Activated effector memory CD4-positive, alpha-beta T cell treated with anti-CD3 and anti-CD28 coated beads, Interleukin-2, amount 50 U/mL, for 16 hours (primary cell): Measurements from ENCODE around the gene MYO9A.
A peak's percentile ranks its signal among the peaks of the same experiment; 100 is the strongest.

Experiments used
- DNase-seq: peaks from one replicate; pipeline ENCODE4 v3.0.0-alpha.2; 2020

MYO9A gene

DNA sequence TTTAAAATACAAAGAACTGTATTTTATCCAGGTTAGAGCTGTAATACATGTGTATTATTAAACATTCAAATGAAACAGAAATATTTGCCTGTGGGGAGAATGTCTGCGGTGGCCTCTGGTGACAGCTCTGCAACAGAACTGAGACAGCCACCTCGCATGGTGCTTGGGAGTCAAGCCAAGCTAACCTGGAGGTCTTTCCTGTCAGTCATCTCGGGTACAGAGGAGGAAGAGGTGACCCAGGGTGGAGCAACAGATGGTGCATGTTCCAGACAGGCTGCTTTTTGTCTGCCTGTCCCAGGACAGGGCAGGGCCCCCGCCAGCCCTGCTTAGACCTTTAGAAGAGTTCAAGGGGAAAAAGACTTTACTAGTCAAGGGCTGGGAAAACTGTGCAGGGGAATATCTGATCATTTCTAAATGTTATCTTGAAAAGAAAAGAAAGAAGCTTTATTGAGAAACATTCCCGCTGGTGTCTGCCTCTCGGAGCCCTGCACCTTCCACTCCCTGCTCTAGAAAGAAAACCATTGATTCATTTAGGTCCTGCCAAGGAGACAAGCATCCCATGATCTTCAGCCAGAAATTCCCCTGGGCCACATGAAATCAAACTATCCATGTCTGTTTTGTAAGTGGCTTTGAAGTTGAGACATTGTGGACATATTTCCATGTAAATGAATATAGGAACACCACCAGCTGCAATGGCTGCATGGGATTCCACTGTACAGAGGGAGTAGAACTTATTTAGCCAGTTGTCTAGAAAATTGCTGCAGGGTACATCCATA is 313.1 kb downstream of the MYO9A start:
- no peak for DNase-seq

- no peak for DNase-seq
Measured at GRCh38 chr15:71804226-71804625, 313.7 kb downstream of the MYO9A start.

GRCh38 chr15:71802770-71803169 is 315.2 kb downstream of the MYO9A start:
- no peak for DNase-seq

DNA sequence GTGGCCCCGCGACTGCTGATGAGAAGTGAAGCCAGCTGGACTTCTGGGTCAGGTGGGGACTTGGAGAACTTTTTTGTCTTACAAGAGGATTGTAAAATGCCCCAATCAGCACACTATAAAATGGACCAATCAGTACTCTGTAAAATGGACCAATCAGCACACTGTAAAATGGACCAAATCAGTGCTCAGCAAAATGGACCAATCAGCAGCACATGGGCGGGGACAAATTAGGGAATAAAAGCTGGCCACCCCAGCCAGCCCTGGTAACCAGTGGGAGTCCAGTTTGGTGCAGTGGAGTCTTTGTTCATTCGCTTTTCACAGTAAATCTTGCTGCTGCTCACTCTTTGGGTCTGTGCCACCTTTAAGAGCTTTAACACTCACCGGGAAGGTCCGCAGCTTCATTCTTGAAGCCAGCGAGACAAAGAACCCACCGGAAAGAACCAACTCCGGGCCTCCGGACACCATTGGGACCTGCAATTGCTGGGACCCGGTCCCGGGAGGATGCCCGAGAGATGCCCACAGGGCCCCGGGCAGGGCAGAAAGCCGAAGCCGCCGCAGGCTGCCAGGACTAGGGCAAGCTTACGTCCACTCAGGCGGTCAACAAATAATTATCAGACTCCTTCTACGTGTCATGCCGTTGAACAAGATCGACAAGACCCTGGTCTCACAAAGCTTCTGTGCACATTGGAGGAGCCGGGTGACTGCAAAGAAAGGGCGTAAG is 315.9 kb downstream of the MYO9A start:
- no peak for DNase-seq

DNA sequence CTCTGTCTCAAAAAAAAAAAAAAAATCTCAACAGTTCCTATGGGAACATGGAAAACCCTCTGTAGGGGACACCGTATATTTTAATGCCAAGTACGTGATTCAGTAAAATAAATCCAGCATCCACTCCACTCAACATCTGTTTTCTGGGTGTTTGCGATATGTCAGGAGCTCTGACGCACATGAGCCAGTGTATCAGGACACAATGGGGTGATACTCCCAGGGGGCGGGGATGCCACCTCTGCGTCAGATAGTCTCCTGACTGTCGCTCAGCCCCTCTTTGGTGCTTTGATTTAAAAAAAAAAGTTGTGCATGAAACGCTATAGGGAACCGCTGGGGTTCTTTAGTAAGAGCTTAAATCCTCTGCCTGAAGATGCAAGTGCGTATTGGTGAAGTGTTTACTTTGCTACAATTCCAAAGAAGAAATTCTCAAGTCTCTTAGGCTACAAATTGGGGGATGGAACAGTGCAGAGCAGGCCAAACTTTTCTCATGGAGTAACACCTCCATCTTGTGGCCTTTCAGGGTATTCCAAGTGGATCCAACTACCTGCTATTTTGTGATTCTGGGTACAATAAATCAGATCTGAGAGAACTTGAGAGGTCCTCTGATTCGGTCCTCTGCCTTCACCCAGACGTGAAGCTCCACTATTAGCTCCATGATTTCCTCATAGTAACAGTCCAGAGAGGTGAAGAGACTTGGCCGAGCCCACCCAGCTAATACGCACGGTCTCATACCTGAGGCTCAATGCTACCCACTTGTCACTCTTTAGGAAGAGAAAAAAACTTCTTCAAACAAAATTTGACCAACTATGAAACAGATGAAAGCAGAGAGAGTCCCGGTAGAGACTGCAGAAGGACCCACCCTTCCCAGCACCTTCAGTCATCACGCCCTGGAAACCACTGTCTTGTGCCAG is 316.9 kb downstream of the MYO9A start:
- no peak for DNase-seq

GRCh38 chr15:71800190-71800589 is 317.8 kb downstream of the MYO9A start:
- DNase-seq: no peak

- no peak for DNase-seq
Measured at GRCh38 chr15:71798641-71799040, 319.3 kb downstream of the MYO9A start.

DNA sequence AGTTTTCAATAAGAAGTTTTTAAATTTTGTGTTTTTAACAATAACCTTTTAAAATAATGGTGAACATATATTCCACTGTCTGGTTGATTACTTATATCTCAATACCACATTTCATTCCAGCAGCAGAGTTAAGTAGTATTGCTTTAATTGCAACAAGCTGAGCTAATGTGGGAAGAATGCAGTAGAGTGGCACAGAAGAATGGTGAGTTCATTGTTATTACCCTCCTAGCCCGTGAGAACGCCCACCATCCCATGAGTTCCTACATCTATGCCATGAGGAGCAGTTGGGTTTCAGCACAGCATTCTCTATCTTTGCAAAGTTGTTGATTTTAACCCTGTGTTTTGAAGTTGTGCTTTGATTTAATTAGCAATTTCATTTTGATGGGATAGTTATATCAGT is 325.4 kb downstream of the MYO9A start:
- DNase-seq: no peak

DNA sequence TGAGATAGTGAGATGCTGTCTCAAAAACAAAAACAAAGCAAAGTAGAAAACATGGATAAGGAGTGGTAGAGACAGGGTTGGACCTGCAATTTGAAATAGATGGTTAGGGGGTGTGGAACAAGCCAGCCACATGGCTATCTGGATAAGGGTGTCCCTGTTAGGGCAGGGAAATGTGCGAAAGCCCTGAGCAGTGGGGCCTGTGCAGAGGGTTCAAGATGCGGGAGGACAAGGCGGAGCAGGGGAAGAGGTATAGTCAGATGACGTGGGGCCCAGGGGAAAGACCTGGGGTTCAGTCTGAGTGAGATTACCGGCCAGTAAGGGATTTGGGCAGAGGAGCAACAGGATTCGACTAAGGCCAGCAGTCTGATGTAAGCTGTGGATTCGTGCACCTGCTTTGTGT is 326.0 kb downstream of the MYO9A start:
- no peak for DNase-seq

- DNase-seq: no peak
Measured at GRCh38 chr15:71790081-71790480, 327.9 kb downstream of the MYO9A start.

DNA sequence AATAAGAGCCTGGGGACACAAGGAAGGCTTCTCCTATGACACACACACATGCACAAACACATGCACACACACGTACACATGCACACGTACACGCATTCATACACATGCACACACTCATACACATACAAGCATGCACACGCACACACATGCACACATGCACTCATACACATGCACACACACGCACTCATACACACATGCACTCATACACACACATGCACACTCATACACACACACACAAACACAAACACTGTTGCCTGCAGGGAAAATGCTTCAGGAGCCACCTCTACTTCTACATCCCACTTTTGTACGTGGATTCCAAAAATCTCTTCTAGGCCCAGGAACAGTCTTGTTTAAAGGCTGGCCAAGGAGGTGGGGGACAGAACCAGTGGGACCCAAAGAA is 328.3 kb downstream of the MYO9A start:
- no peak for DNase-seq

GRCh38 chr15:71788646-71789579 is 329.0 kb downstream of the MYO9A start:
- no peak for DNase-seq

DNA sequence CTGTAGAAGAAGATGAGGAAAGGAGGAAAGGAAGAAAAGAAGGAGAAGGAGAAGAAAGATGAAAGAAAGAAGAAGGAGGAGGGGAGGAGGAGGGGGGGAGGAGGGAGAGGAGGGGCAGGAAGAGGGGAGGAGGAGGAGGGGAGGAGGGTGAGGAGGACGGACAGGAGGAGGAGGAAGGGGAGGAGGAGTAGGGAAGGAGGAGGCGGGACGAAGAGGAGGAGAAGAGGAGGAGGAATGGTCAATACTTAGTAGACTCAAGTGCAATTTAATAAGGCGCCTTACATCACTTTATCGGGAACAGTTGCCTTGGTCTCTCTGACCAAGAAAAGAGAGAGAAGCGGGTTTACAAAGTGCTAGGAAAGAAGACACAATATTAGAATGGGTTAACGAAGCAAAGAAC is 331.3 kb downstream of the MYO9A start:
- no peak for DNase-seq

GRCh38 chr15:71785996-71786395 is 332.0 kb downstream of the MYO9A start:
- DNase-seq: no peak

DNA sequence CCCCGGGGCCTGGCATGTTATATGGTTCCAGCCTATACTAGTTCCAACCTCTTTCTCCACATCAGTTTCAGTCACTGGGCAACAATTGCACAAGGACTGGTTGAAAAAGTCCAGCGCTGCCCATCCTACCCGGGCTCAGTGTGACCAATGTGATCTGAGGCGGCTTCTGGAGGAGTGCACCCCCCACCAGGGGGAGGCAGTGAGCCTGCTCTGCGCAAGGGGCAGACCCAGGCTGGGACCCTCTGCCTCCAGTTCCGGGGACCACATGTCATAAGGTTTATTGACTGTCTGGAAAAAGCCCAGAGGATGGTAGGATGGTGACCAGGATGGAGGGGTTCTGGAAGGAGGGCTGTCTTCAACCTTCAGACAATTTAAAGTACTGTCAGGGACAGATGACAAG is 333.2 kb downstream of the MYO9A start:
- DNase-seq: peak; percentile 65

- DNase-seq: no peak
Measured at GRCh38 chr15:71782422-71783165, 335.4 kb downstream of the MYO9A start.

DNA sequence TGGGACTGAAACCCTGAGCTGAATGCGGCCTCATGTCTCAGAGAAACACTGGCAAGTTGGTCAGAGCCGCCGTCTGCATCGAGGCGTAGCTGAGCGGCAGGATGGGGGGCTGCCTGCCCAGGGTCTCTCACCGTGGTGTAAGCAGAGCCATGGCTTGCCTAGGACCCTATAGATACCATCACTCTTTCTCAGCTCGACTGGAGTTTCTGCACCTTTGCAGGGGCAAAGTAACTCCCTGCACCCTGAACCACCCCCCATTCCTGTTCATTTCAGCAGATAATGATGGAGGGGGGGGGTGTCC is 336.0 kb downstream of the MYO9A start:
- no peak for DNase-seq

- DNase-seq: no peak
Measured at GRCh38 chr15:71781179-71781964, 336.6 kb downstream of the MYO9A start.

- DNase-seq: peak; percentile 71
Measured at GRCh38 chr15:71780115-71780976, 337.6 kb downstream of the MYO9A start.
